Neural cell (in vitro differentiated cells): ENCODE measurements around the gene MRPS26. TPM values are rescaled to one million over a fixed set of nuclear protein-coding genes. Genes with fewer than 3 reads are reported as not detected.

Source experiments
- H2AFZ ChIP-seq: fragments of 200-600, 300-800 bp; sonication (generic), shearing (Covaris generic); 2 replicates; pipeline ENCODE4 v1.6.0; 2014; ENCODE audit warnings: low read depth, mild to moderate bottlenecking, antibody characterized with exemption, low read length, moderate library complexity
- H3F3A ChIP-seq: fragments of 200-600 bp; shearing (Covaris generic); 2 replicates; pipeline ENCODE4 v1.6.1; 2016; ENCODE audit warnings: mild to moderate bottlenecking, moderate library complexity, mixed read lengths, antibody characterized with exemption, low read length; ENCODE audit not compliant: insufficient read depth, poor library complexity, severe bottlenecking
- H3K27ac ChIP-seq: fragments of 200-600, 300-800 bp; sonication (generic), shearing (Covaris generic); 2 replicates; pipeline ENCODE4 v1.5.1; 2014; ENCODE audit warnings: mild to moderate bottlenecking, low read length, moderate library complexity
- H3K27me3 ChIP-seq: fragments of 300-800, 200-600 bp; sonication (generic), shearing (Covaris generic); 2 replicates; pipeline ENCODE4 v1.6.0; 2014; ENCODE audit warnings: mild to moderate bottlenecking, low read depth, low read length, moderate library complexity; ENCODE audit not compliant: insufficient read depth
- H3K36me3 ChIP-seq: fragments of 300-800, 200-600 bp; sonication (generic), shearing (Covaris generic); 2 replicates; pipeline ENCODE4 v1.5.1; 2014; ENCODE audit warnings: mild to moderate bottlenecking, antibody characterized with exemption, low read length, moderate library complexity; ENCODE audit not compliant: insufficient read depth
- H3K4me2 ChIP-seq: fragments of 300-800, 200-600 bp; sonication (generic), shearing (Covaris generic); 2 replicates; pipeline ENCODE4 v1.6.0; 2014; ENCODE audit warnings: mild to moderate bottlenecking, low read length
- H3K4me3 ChIP-seq: fragments of 300-800, 200-600 bp; sonication (generic), shearing (Covaris generic); 2 replicates; pipeline ENCODE4 v1.5.1; 2014; ENCODE audit warnings: mild to moderate bottlenecking, low read length, moderate library complexity
- H3K79me2 ChIP-seq: fragments of 200-600 bp; shearing (Covaris generic); replicated peaks from 2 replicates; pipeline ENCODE4 v1.6.0; 2014; ENCODE audit warnings: mild to moderate bottlenecking, low read length, moderate library complexity; ENCODE audit not compliant: insufficient read depth
- H3K9ac ChIP-seq: fragments of 300-800, 200-600 bp; sonication (generic), shearing (Covaris generic); 2 replicates; pipeline ENCODE4 v1.6.1; 2016; ENCODE audit warnings: mild to moderate bottlenecking, low read length, mixed read lengths
- H3K9me2 ChIP-seq: fragments of 200-600 bp; shearing (Covaris generic); 2 replicates; pipeline ENCODE4 v1.6.1; 2016; ENCODE audit warnings: mild to moderate bottlenecking, low read length, mixed read lengths; ENCODE audit not compliant: insufficient read depth
- H3K9me3 ChIP-seq: fragments of 200-600, 300-800 bp; sonication (generic), shearing (Covaris generic); 2 replicates; pipeline ENCODE4 v1.6.1; 2016; ENCODE audit warnings: mild to moderate bottlenecking, mixed run types, low read length, moderate library complexity, mixed read lengths
- H4K20me1 ChIP-seq: fragments of 200-600 bp; shearing (Covaris generic); 2 replicates; pipeline ENCODE4 v1.6.1; 2016; ENCODE audit warnings: mild to moderate bottlenecking, mixed run types; ENCODE audit not compliant: insufficient read depth
- CTCF ChIP-seq: fragments of 450-650 bp; IDR thresholded peaks from 2 replicates; pipeline ENCODE4 v1.5.1; 2014; ENCODE audit warnings: antibody characterized with exemption, mild to moderate bottlenecking, moderate library complexity; ENCODE audit not compliant: poor library complexity, severe bottlenecking
- EP300 ChIP-seq: fragments of 450-650 bp; conservative IDR thresholded peaks from 2 replicates; pipeline ENCODE4 v1.6.1; 2014; ENCODE audit warnings: antibody characterized with exemption, mild to moderate bottlenecking, moderate library complexity; ENCODE audit not compliant: poor library complexity, severe bottlenecking
- EZH2 ChIP-seq: fragments of 200-600, 300-800 bp; shearing (Covaris generic), sonication (generic); IDR thresholded peaks from 2 replicates; pipeline ENCODE4 v1.6.1; 2014; ENCODE audit warnings: antibody characterized with exemption, low read length, borderline replicate concordance, mild to moderate bottlenecking; ENCODE audit not compliant: insufficient read depth, poor library complexity, severe bottlenecking
- MXI1 ChIP-seq: fragments of 450-650 bp; conservative IDR thresholded peaks from 2 replicates; pipeline ENCODE4 v1.6.1; 2014; ENCODE audit warnings: antibody characterized with exemption, mild to moderate bottlenecking; ENCODE audit not compliant: poor library complexity, severe bottlenecking
- POLR2AphosphoS5 ChIP-seq: IDR thresholded peaks from 2 replicates; pipeline ENCODE4 v1.6.1; 2012
- RAD21 ChIP-seq: fragments of 450-650 bp; conservative IDR thresholded peaks from 2 replicates; pipeline ENCODE4 v1.6.1; 2014; ENCODE audit warnings: antibody characterized with exemption, mild to moderate bottlenecking, moderate library complexity
- REST ChIP-seq: IDR thresholded peaks from 2 replicates; pipeline ENCODE4 v1.6.1; 2012; ENCODE audit warnings: borderline replicate concordance
- SMC3 ChIP-seq: fragments of 450-650 bp; conservative IDR thresholded peaks from 2 replicates; pipeline ENCODE4 v1.6.1; 2014; ENCODE audit warnings: antibody characterized with exemption, mild to moderate bottlenecking, moderate library complexity; ENCODE audit not compliant: poor library complexity
- TAF1 ChIP-seq: IDR thresholded peaks from 2 replicates; pipeline ENCODE4 v1.6.1; 2012; ENCODE audit warnings: low read depth
- polyA plus RNA-seq: library from polyadenylated mRNA; depleted of rRNA; stranded (reverse); fragments of >200 nt; gene quantifications from 2 replicates; pipeline ENCODE4 v1.2.3, GENCODE V29; 2014

The MRPS26 gene
- polyA plus RNA-seq, 1 donor from 2014 or later: 134 TPM

GRCh38 chr20:3040086-3040485 is 5.8 kb upstream of the MRPS26 start:
- Histone ChIP-seq H3K36me3 (peaks cover 13% of the 10 kb centered on the region), H3K4me3 (no peak overlapping the region), H3K27me3 (no peaks in the 10 kb centered on the region), H3K4me2 (no peak overlapping the region), H3K9ac (no peak overlapping the region), H2AFZ (no peak overlapping the region), H3K27ac (no peak overlapping the region), H3K9me3 (no peaks in the 10 kb centered on the region), H4K20me1 (no peaks in the 10 kb centered on the region), H3F3A (no peaks in the 10 kb centered on the region), H3K9me2 (no peaks in the 10 kb centered on the region), H3K79me2 (no peaks in the 10 kb centered on the region)
- no peak for TF ChIP-seq REST

GRCh38 chr20:3041854-3042409 is 3.9 kb upstream of the MRPS26 start:
- no peak overlapping the region for H3K4me3 ChIP-seq
- H3K9ac ChIP-seq: no peak overlapping the region
- H3K27me3 ChIP-seq: no peaks in the 10 kb centered on the region
- H3K9me2 ChIP-seq: no peaks in the 10 kb centered on the region
- H3F3A ChIP-seq: no peaks in the 10 kb centered on the region
- H3K79me2 ChIP-seq: no peaks in the 10 kb centered on the region
- peaks cover 10% of the 10 kb centered on the region for H3K36me3 ChIP-seq
- no peak overlapping the region for H2AFZ ChIP-seq
- TF ChIP-seq MXI1: no peak
- TF ChIP-seq REST: no peak
- no peak for TF ChIP-seq SMC3
- no peak for TF ChIP-seq RAD21
- TF ChIP-seq CTCF: no peak
- TF ChIP-seq TAF1: no peak
- TF ChIP-seq EP300: no peak
- TF ChIP-seq POLR2AphosphoS5: no peak
- no peak for TF ChIP-seq EZH2
- H4K20me1 ChIP-seq: no peaks in the 10 kb centered on the region
- H3K4me2 ChIP-seq: no peak overlapping the region
- H3K27ac ChIP-seq: no peak overlapping the region
- no peaks in the 10 kb centered on the region for H3K9me3 ChIP-seq
